Activated naive CD4-positive, alpha-beta T cell treated with anti-CD3 and anti-CD28 coated beads, Interleukin-2, amount 50 U/mL, for 16 hours (primary cell): ENCODE measurements around the gene ARMH4.

Source experiments
- DNase-seq: peaks from one replicate; pipeline ENCODE4 v3.0.0-alpha.2; 2020

ARMH4 gene

DNA sequence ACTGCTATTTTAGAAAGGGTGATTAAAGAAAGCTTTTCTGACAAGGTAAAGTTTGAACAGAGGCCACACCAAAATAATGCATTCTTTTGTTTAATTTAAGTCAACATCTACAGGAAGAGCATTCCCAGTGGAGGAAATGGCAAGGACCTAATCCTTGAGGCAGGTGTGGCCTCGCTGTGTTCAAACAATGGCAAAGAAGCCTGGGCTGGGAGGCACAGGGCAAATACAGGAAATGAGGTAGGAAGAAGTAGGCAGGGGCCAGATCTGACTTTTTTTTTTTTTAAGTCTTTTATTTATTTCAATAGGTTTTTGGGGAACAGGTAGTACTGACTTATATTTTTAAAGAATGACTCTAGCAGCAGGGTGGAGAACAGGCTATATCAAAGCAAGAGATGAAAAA is 53.5 kb downstream of the ARMH4 start:
- DNase-seq = no peak

- DNase-seq = no peak
These were observed 55.3 kb downstream of the ARMH4 start for GRCh38 chr14:58096731-58097130.

- DNase-seq = no peak
These were observed 60.0 kb downstream of the ARMH4 start for GRCh38 chr14:58091883-58092630.

GRCh38 chr14:58089612-58090011 is 62.4 kb downstream of the ARMH4 start:
- no peak for DNase-seq

- no peak for DNase-seq
These were observed 63.1 kb downstream of the ARMH4 start for GRCh38 chr14:58088961-58089360.

DNA sequence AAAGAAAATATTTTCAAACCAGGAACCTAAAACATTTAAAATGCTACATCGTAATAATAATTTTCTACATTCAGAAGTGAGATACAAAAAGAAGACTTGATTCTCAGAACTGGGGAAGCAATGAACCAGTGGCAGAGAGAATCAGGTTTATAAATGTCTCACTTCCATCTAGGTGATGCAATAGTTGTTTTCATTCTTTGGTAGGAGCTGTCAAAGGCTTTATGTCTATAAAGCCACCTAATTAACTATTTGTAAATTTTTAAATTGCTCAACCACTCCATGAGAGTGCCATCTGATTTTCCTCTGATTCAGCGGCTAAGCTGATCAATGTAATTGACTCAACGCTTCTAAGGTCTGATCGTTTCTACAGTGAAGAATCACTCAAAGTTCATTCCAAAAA is 66.1 kb downstream of the ARMH4 start:
- no peak for DNase-seq

GRCh38 chr14:58082491-58083098 is 69.4 kb downstream of the ARMH4 start:
- DNase-seq = no peak

GRCh38 chr14:58082011-58082410 is 70.0 kb downstream of the ARMH4 start:
- DNase-seq = no peak

DNA sequence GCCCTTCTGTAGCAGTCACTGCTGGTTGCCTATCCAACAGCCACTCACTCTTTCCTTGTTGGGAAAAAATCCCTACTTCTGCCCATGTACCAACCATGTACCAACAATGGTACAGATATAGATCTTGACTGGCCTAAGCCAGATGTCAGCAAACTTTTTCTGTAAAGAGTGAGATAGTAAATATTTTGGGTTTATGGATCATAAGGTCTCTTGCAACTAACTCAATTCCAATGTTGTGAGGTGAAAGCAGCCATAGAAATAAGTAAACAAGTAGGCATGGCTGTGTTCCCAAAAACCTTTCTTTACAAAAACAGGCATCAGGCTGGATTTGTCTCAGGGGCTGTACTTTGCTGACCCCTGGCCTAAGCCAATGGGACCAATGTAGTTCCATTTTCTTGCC is 73.5 kb downstream of the ARMH4 start:
- DNase-seq = no peak

DNA sequence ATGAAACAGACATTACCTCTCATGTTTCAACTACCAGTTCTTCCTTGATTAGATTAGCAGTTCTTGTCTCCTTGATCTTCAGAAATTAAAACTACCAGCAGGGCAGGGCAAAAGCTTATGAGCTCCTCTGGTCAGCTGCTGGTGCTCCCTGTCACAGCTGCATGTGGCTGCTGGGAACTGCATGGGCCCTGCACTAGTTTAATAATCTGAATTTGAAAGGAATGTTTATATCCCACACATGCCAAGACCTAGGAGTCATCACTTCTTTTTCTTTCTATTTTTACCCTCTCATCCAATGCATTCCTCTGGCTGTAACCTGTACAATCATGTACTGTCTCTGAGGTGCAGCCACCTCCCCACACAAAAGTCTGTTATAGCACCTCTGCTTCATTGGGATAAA is 73.9 kb downstream of the ARMH4 start:
- DNase-seq = no peak

- no peak for DNase-seq
These were observed 74.4 kb downstream of the ARMH4 start for GRCh38 chr14:58077621-58078020.

GRCh38 chr14:58073516-58073915 is 78.5 kb downstream of the ARMH4 start:
- DNase-seq = no peak

DNA sequence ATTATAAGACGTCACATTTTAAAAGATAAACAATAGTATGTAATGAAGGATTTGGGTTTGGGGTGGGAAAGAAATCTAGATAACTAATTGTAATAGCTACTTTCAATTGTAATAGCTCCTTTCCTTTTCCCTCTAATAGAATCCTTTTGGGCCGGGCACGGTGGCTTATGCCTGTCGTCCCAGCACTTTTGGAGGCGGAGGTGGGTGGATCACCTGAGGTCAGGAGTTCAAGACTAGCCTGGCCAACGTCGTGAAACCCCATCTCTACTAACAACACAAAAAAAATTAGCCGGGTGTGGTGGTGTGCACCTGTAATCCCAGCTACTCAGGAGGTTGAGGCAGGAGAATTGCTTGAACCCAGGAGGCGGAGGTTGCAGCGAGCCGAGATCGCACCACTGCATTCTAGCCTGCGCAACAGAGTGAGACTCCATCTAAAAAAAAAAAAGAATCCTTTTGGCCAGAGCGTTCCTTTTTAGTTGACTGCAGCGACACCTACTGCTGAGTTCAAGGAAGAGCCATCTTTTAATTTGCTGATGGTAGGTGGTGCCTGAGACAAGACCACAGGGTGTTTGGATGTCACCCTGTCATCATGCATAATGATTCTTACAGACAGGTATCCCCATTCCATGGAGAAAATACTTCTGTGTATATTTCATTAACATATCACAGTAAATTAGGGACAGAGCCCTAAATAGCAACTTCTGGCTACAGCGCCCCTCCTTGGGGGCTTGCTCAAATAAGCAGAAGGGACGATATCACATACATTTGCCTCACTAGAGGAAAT is 79.5 kb downstream of the ARMH4 start:
- DNase-seq = peak; percentile 38

GRCh38 chr14:58071341-58071740 is 80.7 kb downstream of the ARMH4 start:
- no peak for DNase-seq

- DNase-seq = no peak
These were observed 83.7 kb downstream of the ARMH4 start for GRCh38 chr14:58068306-58068705.

GRCh38 chr14:58066115-58066514 is 85.9 kb downstream of the ARMH4 start:
- no peak for DNase-seq

GRCh38 chr14:58061581-58061980 is 90.4 kb downstream of the ARMH4 start:
- DNase-seq = no peak

- no peak for DNase-seq
These were observed 91.1 kb downstream of the ARMH4 start for GRCh38 chr14:58060898-58061297.

DNA sequence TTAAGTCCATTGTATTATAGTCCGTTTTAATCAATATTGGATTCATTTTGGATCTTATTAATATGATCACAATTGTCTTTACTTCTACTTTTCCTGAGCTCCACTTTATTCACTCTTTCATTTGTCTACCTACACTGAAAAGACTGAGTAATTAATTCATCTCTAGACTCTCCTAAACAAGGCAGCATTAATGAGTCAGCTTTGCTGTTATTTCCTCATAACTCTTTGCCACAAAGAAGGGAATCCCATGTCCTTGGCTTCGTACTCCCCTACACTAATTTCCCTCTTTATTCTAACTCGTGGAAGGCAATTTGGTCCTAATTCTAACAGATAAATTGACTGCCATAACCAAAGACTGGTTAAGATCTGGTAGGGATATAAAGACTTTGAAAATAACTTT is 91.9 kb downstream of the ARMH4 start:
- no peak for DNase-seq

GRCh38 chr14:58059126-58059525 is 92.9 kb downstream of the ARMH4 start:
- no peak for DNase-seq

DNA sequence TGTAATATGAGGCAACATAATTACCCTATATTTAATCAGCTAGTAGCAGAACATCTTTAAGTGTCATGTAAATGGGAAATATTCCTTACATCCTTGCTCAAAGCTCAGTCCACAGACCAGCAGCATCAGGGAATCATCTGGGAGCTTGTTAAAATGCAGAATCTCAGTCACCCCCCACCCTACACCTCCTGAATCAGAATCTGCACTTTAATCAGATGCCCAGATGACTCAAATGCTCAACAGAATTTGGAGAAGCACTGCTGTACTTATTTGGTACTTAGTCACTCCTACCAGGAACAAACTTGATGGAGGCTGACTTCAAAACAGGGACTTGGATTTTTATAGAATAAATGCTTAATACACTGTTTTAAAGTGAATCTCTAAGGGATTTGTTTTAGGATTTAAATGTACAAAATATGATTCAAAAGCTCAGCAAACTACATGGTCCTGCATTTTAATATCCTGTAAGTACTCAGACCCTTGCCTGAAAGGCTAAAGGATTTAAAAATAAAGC is 96.5 kb downstream of the ARMH4 start:
- DNase-seq = no peak

- no peak for DNase-seq
These were observed 97.9 kb downstream of the ARMH4 start for GRCh38 chr14:58054100-58054499.

DNA sequence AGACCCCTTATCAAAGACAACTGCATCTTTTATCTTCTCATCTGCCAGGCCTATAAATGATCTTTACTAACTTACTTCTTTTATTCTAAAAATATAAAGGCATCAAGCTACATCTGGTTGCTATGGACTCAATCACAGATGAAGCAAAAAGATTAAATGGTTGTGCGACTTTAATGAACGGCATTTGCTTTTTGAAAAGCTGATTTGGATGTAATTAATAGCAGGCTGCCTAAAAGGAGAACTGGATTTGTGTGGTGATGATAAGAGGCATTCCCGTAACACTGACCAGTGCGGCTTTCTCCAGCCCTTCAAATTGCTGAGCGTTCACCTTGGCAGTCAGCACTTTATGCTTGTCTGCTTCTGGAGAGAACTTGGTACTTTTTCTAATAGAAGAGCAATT is 103.8 kb downstream of the ARMH4 start:
- no peak for DNase-seq

DNA sequence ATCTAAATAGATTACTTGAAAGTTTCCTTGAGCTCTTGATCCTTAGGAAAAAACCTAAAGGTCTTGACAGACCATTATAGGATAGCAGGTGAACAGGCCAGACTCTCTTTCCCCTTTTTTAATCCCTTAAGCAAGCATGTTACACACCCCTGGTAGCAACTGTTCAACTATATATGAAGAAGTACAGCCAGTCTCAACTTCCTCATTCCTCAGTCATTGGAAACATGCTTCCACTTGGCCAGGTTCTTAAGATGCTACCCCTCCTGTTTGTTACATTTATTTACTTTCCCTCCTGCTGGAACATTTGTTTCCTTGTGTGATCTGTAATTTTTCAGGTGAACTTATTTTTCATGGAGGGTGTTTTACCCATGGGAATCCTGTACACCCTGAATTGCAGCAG is 124.1 kb downstream of the ARMH4 start:
- DNase-seq = no peak
